ENCODE results near the gene DBN1.
A peak's percentile ranks its signal among the peaks of the same experiment; 100 is the strongest.
"Not testable (repeated sequence)": the region's sequence is repeated elsewhere in the genome, so short reads cannot be mapped to it uniquely, and the experiment has no call there.

The DBN1 gene

DNA sequence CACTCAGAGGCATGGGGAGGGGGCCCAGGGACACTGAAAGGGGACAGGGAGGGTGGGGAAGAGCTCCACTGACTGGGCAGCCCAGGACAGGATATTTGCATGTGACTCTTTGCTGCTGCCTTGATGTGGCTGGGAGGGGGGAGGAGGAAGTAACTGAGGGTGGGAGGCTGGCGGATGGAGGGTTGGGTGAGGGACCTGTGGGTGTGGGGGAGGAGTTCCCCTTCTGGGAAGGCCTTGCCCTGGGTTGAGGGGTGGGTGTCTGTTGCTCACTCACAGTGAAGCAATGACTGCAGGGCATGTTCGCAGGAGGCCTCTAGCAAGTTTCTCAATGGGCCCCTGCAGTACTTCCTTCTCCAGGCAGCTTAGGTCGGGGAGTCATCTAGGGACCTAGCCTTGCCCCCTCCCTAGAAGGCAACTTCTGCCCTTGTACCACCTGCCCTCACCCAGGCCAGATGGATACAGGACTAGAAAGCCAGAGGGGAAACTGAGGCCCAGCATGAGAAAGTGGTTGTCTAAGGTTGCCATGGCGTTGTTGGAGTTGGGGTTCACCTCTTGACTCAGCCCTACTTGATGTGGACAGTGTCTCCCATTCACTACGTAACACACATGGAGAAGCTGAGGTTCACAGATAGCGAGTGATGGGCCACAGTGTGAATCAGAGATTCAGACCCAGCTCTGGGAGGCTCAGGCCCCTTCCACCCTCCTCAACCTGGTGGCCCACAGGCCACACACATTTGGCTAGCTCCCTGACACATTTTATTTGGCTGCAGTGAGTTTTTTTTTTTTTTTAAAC lies 44.0 kb downstream of the DBN1 start:
- DNase-seq (ENCODE audit: low spot score) = no peak

DNA sequence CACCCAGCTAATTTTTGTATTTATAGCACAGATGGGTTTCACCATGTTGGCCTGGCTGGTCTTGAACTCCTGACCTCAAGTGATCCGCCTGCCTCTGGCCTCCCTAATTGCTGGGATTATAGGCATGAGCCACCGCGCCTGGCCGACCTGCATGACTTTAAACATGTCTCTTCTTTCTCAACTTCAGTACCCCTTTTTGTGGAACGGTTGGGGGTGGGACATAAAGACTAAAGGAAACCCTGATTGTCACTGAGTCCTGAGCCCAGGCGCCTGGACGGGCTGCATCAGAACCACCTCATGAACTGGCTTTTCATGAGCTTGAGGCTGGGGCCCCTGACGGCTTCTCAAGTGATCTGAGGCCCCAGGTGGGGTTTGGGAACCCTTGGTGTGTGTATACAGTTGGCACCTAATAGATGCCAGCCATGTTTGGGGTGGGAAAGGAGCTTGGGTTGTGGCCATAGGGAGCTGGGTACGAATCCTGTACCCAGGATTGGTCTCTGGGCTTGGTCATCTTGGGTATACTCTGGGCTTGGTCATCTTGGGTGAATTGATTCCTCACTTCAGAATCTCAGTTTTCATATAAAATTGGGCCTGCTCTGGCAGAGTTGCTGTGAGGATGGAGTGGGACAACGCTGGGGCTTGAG lies 44.7 kb downstream of the DBN1 start:
- no peak for DNase-seq (ENCODE audit: low spot score)

DNA sequence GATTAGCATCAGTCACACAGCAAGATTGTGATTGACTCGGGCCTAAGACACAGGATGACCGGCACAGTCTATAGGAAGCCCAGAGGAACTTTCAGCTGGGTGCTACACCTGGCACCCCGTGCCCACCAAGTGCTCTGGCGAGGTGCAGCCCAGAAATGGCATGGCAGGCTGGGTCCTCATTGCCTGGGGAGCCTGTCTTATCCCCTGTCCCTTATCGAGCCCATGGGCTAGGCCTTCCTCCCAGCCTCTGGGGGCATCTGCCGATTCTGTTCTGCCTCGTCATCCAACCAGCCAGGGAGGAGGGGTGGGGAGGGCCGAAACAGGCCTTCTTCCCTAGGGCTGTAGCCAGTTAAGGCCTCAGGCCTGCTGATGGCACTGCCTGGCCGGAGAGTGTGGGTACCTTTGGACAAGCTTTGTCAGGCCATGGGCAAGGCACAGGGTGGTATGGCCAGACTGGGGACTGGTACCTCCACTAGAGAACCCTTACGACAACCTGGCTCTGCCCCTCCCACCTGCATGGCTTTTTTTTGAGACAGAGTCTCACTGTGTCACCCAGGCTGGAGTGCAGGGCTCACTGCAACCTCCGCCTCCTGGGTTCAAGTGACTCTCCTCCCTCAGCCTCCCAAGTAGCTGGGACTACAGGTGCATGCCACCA lies 45.4 kb downstream of the DBN1 start:
- DNase-seq (ENCODE audit: low spot score) = no peak

DNA sequence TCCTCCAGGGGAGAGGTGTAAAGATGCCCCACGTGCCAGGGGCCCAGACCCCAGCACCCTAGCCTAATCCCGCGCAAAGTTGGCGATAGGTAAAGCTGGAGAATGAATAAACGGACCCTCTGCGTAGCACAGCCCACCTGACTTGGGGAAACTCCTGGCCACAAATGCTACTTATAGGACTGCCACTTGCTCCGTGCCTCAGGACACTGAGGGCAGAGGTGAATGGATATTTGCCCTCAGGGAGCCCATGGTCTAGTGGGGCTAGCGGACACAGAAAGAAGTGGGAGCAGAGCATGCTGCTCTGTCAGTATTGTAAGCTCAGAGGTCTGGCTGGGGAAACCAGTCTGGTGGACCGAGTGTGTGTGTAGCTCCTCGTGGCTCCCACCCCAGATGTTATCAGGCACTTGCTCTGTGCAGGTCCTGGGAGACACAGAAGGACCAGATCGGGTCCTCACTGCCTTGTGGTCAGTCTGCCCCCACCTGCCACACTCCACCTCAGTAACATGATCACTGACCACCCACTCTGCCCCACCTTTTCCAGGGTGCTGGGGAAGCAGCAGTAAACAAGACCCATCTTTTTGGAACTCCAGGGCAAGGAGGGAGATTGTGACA lies 46.1 kb downstream of the DBN1 start:
- no peak for DNase-seq (ENCODE audit: low spot score)

DNA sequence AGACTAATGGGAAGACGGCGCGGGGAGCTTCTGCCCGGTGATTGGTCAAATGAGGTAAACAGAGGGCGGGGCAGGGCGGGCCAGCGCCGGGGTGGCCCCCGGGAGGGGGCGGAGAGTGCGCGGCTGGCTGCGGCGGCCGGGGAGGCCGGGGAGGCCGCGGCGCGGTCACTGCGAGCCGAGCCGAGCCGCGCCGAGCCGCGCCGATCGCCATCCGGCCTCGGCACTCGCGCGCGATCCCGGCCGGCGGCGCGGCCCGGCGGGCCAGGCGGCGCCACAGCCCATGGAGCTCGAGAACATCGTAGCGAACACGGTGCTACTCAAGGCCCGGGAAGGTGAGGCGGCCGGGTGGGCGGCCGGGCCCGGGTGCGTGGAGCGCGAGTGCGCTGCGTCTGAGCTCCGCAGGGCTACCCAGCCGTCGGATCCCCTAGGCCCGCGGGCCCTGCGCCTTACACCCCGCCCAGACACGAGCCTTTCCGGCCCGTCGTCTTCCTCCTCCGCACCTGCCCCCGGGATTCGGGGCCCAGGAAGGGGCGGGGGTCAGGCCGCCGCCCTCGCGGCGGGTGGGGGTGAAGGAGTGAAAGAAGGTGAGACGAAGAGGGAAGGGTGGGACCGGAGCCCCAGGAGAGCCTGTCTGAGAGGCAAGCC lies 46.7 kb downstream of the DBN1 start, which contains the start of gene GRK6:
TSS of gene GRK6 (plus strand) at position 111 of the 645 bp plus-strand sequence. CDS start at position 281, 170 bp downstream.
- DNase-seq (ENCODE audit: low spot score) = no peak

DNA sequence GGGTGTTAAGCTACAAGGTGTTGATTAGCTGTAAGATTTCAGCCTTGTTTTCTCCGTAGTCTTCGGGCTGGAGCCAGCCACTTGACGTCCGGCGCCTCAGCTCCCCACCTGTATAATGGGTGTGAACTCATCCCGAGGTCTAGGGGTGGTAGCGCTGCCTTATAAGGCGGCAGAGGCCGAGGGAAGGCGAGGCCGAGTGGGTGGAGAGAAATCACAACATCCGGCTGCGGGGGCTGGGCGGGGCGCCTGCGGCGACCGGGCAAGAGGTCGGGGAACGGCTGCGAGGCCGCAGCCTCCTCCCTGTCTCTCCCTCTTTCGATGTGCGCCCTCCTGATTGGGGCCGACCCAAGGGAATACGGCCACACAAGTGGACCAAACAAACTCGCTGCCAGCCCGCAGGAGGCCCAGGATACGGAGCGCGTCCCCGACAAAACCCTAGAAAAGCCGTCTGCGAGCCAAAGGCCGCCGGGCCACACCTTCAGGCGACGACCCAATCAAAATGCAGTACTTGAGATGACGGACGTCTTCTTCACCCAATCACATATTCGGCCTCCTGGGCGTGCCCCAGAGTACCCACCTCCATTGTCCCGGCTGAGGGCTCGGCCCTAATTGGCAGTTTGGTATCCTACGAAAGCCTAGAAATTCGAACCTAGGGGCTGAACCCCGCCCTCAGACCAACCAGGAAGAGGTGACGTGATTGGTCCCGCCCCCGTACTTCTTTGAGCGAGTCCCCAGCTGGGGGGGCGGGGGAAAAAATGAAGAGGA lies 47.5 kb downstream of the DBN1 start:
- peak; percentile 100 for DNase-seq (ENCODE audit: low spot score)

DNA sequence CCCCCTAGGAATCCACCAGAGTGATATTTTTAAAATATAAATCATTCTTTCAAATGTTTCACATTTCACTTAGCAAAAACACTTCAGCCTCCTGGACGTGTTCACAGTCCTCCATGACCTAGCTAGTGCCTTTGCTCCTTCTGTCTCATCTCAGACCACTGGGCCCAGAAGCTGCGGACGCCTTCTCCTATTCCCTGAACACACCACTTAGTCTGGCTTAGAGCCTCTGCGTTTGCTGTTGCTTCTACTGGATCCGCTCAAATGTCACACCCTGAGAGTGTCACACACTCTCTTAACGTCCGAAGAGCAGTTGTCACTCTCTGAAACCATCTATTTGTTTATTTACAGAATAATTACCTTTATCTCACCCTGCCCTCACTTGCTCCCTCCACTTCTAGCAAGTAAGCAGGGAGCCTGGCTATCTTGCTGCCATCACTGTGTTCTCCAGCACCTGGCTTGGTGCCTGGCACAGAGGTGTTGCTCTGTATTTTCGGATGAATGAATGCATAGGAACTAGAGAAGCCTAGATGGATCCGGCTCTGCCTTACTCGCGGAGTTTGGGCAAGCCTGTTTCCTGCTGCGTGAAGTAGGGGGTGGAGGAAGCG lies 48.1 kb downstream of the DBN1 start:
- no peak for DNase-seq (ENCODE audit: low spot score)

DNA sequence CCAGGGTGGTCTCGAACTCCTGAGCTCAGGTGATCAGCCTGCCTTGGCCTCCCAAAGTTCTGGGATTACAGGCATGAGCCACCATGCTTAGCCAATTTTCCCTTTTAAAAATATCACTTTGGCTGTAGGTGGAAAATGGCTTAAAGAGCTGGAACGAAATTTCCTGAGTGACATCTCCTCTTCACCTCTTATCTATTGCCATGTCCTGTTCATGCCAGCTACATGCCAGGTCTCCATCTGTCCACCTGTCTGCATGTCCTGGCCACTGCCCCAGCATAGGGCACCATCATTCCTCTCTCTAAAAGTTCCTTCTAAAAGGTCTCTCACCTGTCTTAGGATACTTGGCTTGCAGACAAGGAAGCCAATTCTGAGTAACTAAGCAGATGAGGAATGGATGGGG lies 49.8 kb downstream of the DBN1 start:
- DNase-seq (ENCODE audit: low spot score) = no peak

DNA sequence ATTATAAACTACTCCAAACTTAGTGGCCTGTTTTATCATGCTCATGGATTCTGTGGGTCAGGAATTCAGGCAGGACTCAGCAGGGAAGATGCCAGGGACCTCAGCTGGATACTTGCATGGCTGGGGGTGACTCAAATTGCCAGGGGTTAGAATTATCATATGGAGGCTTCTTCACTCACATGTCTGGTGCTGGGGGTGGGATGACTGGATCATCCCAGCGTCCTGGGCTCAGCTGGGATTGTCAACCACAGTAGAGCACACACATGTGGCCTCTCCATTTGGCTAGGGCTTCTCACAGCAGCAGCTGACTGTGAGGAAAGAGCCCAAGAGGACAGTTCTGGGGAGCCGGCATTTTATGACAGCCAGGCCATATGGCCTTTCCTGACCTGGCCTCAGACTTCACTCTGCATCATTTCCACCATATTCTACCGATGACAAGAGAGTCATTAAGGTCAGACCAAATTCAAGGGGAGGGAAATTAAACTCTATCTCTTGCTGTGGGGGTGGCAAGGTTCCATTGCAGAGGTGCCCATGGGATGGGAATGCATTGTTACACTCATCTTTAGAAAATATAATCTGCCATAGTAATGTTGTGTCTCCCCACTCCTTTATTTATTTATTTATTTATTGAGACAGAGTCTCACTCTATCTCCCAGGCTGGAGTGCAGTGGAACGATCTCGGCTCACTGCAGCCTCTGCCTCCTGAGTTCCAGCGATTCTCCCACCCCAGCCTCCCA lies 52.2 kb downstream of the DBN1 start:
- no peak for DNase-seq (ENCODE audit: low spot score)

DNA sequence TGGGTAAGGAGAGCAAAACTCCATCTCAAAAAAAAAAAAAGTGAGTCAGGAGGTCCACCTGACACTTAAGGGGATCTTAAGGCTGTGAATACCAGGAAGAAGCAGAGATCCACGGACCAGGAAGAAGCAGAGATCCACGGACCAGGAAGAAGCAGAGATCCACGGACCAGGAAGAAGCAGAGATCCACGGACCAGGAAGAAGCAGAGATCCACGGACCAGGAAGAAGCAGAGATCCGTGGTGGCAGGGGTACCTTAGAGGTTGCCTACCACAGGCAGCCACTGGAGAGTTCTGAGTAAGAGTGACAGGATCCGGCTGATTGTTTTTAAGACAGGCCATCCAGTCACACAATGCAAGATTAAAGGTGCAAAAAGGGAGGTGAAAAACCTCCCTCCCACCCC lies 53.0 kb downstream of the DBN1 start:
- DNase-seq (ENCODE audit: low spot score) = not testable (repeated sequence)

DNA sequence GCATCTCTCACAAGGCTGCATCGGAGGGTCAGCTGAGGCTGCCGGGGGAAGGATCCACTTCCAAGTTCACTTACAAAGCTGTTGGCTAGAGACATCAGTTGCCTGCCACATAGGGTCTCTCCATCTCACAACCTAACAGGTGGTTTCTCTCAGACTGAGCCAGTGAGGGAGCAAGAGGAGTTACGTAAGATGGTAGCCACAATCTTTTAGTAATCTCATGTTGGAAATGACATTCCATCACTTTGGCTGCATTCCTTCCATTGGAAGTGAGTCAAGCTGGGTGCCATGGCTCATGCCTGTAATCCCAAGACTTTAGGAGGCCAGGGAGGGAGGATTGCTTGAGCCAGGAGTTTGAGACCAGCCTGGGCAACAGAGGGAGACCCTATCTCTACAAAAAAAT lies 54.4 kb downstream of the DBN1 start:
- no peak for DNase-seq (ENCODE audit: low spot score)

DNA sequence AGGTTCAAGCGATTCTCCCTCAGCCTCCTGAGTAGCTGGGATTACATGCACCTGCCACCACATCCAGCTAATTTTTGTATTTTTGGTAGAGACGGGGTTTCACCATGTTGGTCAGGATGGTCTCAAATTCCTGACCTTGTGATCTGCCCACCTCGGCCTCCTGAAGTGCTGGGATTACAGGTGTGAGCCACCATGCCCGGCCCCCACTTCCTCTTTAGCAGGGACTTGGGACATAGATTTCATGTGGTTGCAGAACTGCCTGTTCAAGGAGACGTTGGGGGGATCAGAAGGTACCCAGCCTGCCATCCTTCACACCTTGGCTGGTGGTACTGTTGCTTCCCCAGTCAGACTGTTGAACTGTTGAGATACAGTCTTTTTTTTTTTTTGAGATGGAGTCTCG lies 56.4 kb downstream of the DBN1 start:
- not testable (repeated sequence) for DNase-seq (ENCODE audit: low spot score)

DNA sequence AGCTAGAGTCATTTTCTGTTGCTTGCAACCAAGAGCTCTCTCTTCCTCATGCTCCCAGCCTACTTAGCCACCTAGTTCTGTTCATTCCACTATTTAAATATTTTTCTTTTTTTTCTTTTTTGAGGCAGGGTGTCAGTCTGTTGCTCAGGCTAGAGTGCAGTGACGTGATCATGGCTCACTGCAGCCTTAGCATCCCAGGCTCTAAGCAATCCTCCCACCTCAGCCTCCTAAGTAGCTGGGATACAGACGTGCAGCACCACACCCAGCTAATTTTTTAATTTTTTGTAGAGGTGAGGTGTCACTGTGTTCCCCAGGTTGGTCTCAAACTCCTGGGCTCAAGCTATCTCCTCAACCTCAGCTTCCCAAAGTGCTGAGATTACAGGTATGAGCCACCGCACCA lies 59.0 kb downstream of the DBN1 start:
- DNase-seq (ENCODE audit: low spot score) = no peak

DNA sequence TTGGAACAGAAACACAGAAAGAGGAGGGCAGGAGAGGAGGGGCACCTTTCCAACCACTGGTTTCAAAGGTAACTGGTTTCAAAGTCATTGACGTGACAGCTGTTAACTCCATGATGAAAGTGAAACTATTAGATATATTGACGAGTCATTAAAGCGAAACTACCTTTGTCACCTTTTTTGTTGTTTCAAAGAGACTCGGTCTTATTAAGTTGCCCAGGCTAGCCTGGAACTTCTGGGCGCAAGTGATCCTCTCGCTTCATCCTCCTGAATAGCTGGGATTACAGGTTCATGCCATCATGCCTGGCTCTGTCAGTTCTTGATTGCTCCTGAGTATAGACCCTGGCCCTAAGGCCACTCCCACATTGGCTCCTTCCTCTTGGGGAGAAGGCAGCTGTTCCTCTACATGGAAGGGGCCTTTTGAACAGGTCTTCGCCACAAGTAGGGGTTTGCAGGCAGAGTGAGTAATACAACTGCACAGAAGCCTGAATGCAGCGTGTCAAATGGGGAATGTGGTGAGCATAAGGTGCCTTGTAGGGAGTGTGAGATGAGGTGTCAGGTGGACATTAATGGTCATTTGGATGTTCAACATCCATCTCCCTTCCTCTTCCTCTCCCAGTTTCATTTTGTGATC lies 60.7 kb downstream of the DBN1 start:
- no peak for DNase-seq (ENCODE audit: low spot score)

DNA sequence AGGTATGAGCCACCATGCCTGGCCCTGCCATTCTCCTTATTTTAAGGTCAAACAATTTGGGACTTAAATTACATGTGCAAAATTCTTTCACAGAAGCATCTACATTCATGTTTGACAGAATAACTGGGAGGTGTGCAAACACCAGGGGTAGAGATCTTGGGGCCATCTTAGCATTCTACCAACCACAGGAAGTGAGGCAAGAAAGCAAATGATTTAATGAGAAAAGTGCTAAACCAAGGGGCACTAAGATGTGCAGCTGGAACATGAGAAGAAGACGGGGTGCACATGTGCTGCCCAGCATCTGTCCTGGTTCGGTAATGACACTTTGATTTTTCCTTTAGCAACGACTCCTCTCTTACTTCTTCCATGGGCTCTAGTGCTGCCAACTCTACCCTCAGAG lies 62.9 kb downstream of the DBN1 start:
- DNase-seq (ENCODE audit: low spot score) = no peak

DNA sequence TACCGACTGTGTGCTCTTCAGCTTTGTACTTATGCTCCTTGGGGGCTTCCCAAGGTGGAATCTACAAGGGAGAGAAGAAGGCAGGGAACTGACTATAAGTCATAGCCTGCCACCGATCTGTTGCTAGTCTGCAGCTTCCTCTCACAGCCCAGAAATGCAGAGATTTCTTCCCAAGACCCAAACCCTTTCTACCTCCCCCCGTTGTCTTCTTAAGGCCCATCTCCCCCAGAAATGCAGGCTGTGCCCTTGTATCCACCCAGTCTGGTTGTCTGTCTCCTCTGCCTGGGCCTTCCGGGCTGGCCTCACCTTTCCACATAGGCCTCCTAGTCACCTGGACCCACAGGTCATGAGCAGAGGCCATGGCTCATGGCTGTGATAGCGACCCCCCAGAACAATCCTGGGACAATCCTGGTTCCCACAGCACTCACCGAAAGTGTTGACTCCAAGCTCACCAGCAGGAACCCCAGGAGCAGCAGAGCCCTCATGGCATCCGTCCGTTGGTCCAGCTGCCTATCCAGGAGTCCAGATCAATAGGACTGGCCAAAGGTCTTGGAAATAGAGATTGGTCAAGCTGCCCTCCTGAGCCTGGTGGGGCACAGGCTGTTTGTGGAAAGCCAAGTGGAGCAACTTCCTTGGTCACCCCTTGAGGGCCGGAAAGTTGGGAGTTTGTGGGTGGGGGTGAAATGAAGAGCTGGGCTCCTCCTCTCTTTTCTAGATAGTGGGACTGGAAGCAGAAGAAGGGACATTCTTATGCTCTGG lies 64.2 kb downstream of the DBN1 start, which contains the start of gene F12:
TSS of gene F12 (minus strand) at position 522 of the 759 bp plus-strand sequence. CDS start at position 485, 37 bp downstream.
- no peak for DNase-seq (ENCODE audit: low spot score)

Measured in putamen (tissue), 1 donor.